Endothelial cell of umbilical vein (primary cell): ENCODE results near the gene UGT1A9. TPM values are rescaled to one million over a fixed set of nuclear protein-coding genes. Genes with fewer than 3 reads are reported as not detected.

Source experiments
- BruUV-seq: library from RNA; stranded (reverse); fragments of 400-500 nt; replicated peaks from 2 replicates; lab custom pipeline; 2021; lab: Mats Ljungman, UMichigan
- CTCF ChIA-PET: fragments of 300-600, 350-600 bp; sonication (Branson Sonifier 250); formaldehyde crosslinking; loops from one replicate; lab custom pipeline; 2021; ENCODE audit warnings: antibody characterized with exemption, inconsistent platforms; lab: Charles Lee
- POLR2A ChIA-PET: fragments of 300-600, 350-600 bp; sonication (Branson Sonifier 250); formaldehyde crosslinking; loops from one replicate; lab custom pipeline; 2021; ENCODE audit warnings: antibody characterized with exemption, inconsistent platforms; lab: Charles Lee
- DNase-seq: peaks from one replicate; pipeline ENCODE4 v3.0.0-alpha.2; 2011; ENCODE audit warnings: low read depth, low spot score
- FAIRE-seq: peaks from 2 replicates; lab custom pipeline; 2011; peaks lifted over from hg19 to GRCh38; lab: Jason Lieb, UNC
- H2AFZ ChIP-seq: 2 replicates; pipeline ENCODE4 v1.6.0; 2012; ENCODE audit warnings: low read depth, low read length, control low read depth, inconsistent platforms
- H3K27ac ChIP-seq: 2 replicates; pipeline ENCODE4 v1.5.1; 2011; ENCODE audit warnings: low read depth, mild to moderate bottlenecking, control low read depth, low read length, moderate library complexity; ENCODE audit not compliant: insufficient read depth
- H3K27me3 ChIP-seq, 2 experiments: 2 replicates each; pipeline versions ENCODE4 v1.6.0 to v1.6.1; 2011; ENCODE audit warnings: low read length in 2 of 2, mixed read lengths in 1 of 2; ENCODE audit not compliant: control insufficient read depth in 2 of 2, insufficient read depth in 2 of 2
- H3K36me3 ChIP-seq, 2 experiments: 2 replicates in 1 of 2; 3 replicates in 1 of 2; pipeline ENCODE4 v1.5.1; 2011; ENCODE audit warnings: low read length in 2 of 2, mild to moderate bottlenecking in 1 of 2, moderate library complexity in 1 of 2; ENCODE audit not compliant: control insufficient read depth in 2 of 2, insufficient read depth in 2 of 2; ENCODE audit errors: extremely low read depth in 1 of 2
- H3K4me1 ChIP-seq: 3 replicates; pipeline ENCODE4 v1.5.1; 2011; ENCODE audit warnings: mild to moderate bottlenecking, low read length; ENCODE audit not compliant: control insufficient read depth, insufficient read depth; ENCODE audit errors: extremely low read depth
- H3K4me2 ChIP-seq: 2 replicates; pipeline ENCODE4 v1.6.1; 2011; ENCODE audit warnings: low read length, control low read depth, mixed read lengths; ENCODE audit not compliant: insufficient read depth
- H3K4me3 ChIP-seq, 3 experiments: fragments of 200-600 bp in 1 of 3; sonication (generic), shearing (Covaris generic) in 1 of 3; replicated peaks in 1 of 3; 2 replicates each; pipeline ENCODE4 v1.5.1; 2011 to 2016; ENCODE audit warnings: control low read depth in 3 of 3, low read length in 3 of 3, mild to moderate bottlenecking in 2 of 3, inconsistent platforms in 1 of 3, low read depth in 1 of 3, moderate library complexity in 1 of 3; ENCODE audit not compliant: insufficient read depth in 1 of 3
- H3K79me2 ChIP-seq: 2 replicates; pipeline ENCODE4 v1.6.0; 2012; ENCODE audit warnings: low read length, inconsistent platforms; ENCODE audit not compliant: control insufficient read depth, insufficient read depth
- H3K9ac ChIP-seq: replicated peaks from 2 replicates; pipeline ENCODE3; 2011; ENCODE audit warnings: low read length, control low read depth; ENCODE audit not compliant: insufficient read depth; ENCODE audit errors: extremely low read depth
- H3K9me1 ChIP-seq: replicated peaks from 3 replicates; pipeline ENCODE4 v1.6.0; 2011; ENCODE audit warnings: mild to moderate bottlenecking, low read length; ENCODE audit not compliant: control insufficient read depth, insufficient read depth; ENCODE audit errors: extremely low read depth
- H3K9me3 ChIP-seq: replicated peaks from 2 replicates; pipeline ENCODE4 v1.5.1; 2012; ENCODE audit warnings: low read length, inconsistent platforms; ENCODE audit not compliant: control insufficient read depth, insufficient read depth
- H4K20me1 ChIP-seq: replicated peaks from 2 replicates; pipeline ENCODE3; 2011; ENCODE audit warnings: mild to moderate bottlenecking, low read length; ENCODE audit not compliant: control insufficient read depth, insufficient read depth; ENCODE audit errors: extremely low read depth
- EZH2 ChIP-seq: IDR thresholded peaks from 2 replicates; pipeline ENCODE4 v1.6.1; 2012; ENCODE audit warnings: borderline replicate concordance, low read depth, mild to moderate bottlenecking, moderate library complexity, low read length, inconsistent platforms; ENCODE audit not compliant: severe bottlenecking
- FOS ChIP-seq: IDR thresholded peaks from 2 replicates; pipeline ENCODE4 v1.6.1; 2011; ENCODE audit warnings: mild to moderate bottlenecking, low read length, moderate library complexity, borderline replicate concordance; ENCODE audit not compliant: insufficient read depth
- GATA2 ChIP-seq: IDR thresholded peaks from 2 replicates; pipeline ENCODE4 v1.7.0; 2011; ENCODE audit warnings: low read depth, mild to moderate bottlenecking, moderate library complexity, mixed read lengths, low read length; ENCODE audit not compliant: insufficient read length, insufficient read depth
- JUN ChIP-seq: IDR thresholded peaks from 2 replicates; pipeline ENCODE4 v1.6.1; 2011; ENCODE audit warnings: borderline replicate concordance, low read depth; ENCODE audit not compliant: insufficient read length, insufficient read depth
- MYC ChIP-seq: IDR thresholded peaks from one replicate; pipeline ENCODE4 v1.6.1; 2011; ENCODE audit warnings: mild to moderate bottlenecking, low read depth, low read length
- POLR2A ChIP-seq: IDR thresholded peaks from 2 replicates; pipeline ENCODE4 v1.6.1; 2012; ENCODE audit warnings: low read depth, mild to moderate bottlenecking, control low read depth, low read length
- POLR2AphosphoS5 ChIP-seq: IDR thresholded peaks from 2 replicates; pipeline ENCODE4 v1.6.1; 2012; ENCODE audit warnings: low read depth, mild to moderate bottlenecking, control low read depth, low read length, moderate library complexity; ENCODE audit not compliant: insufficient read depth
- dilution Hi-C: fragments of 300-500 bp; cut with MboI; formaldehyde crosslinking; loops from one replicate; pipeline ENCODE4 v1.15.0; 2019; ENCODE audit warnings: low sequenced_read_pairs; ENCODE audit not compliant: extremely low pct_ligation_motif_present
- intact Hi-C: fragments of 100-400 bp; cut with micrococcal nuclease; formaldehyde crosslinking; loops from one replicate; pipeline ENCODE4 v1.10.0; 2022
- polyA plus RNA-seq, 4 experiments: library from polyadenylated mRNA; depleted of rRNA in 3 of 4; stranded (reverse) in 3 of 4; unstranded in 1 of 4; fragments of >200 nt; gene quantifications; 2 replicates each; pipeline versions ENCODE4 v1.2.1 to v1.2.3, GENCODE V29; 2011 to 2012; ENCODE audit warnings: missing spikeins in 1 of 4
- total RNA-seq: library from RNA; stranded (reverse); gene quantifications from 2 replicates; pipeline ENCODE4 v1.2.3, GENCODE V29; 2021
- TF ChIP-seq, protein P1 (sequence below), 2 donors: IDR thresholded peaks; 1 replicate in 1 of 2; 2 replicates in 1 of 2; pipeline ENCODE4 v1.5.1; 2011; ENCODE audit warnings: low read length in 2 of 2, mild to moderate bottlenecking in 2 of 2, moderate library complexity in 2 of 2, control low read depth in 1 of 2, inconsistent platforms in 1 of 2, low read depth in 1 of 2; ENCODE audit not compliant: insufficient read depth in 1 of 2; ENCODE audit errors: extremely low read depth in 1 of 2
- TF ChIP-seq, protein P2 (sequence below): IDR thresholded peaks from 2 replicates; pipeline ENCODE4 v1.6.1; 2011; ENCODE audit not compliant: insufficient read depth, insufficient read length

UGT1A9 gene
- total and polyA plus RNA-seq, 2 donors (not counting 3 experiments of a cell fraction or from before 2014, with no cell fraction given): not detected

DNA sequence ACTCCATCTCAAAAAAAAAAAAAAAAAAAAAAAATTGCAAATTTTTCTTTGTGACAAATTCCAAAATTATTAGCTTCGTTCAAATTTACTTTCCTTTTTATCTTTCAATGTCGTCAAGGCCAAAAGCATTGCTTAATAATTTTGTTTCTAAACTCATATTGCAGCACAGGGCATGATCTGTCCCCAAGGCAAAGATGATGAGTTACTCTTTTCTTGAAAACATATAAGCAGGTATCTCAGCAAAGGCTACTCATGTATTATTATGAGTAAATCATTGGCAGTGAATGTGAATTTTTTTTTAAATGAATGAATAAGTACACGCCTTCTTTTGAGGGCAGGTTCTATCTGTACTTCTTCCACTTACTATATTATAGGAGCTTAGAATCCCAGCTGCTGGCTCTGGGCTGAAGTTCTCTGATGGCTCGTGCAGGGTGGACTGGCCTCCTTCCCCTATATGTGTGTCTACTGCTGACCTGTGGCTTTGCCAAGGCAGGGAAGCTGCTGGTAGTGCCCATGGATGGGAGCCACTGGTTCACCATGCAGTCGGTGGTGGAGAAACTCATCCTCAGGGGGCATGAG lies 9.9 kb downstream of the UGT1A9 start, which contains the start of gene UGT1A7:
UGT1A7 (plus strand) TSS at position 381 of the 579 bp plus-strand sequence; CDS start at position 418, 37 bp downstream.
- FAIRE-seq: no peak
- no peak for DNase-seq
- dilution Hi-C loops: no loop called here
- POLR2A ChIA-PET: interaction anchor here (0.6 kb wide), 1 partner anchor 41 kb away, joined by 3 read pairs; no protein-coding TSS in a partner anchor
- Histone ChIP-seq H3K9me3 (no peaks in the 10 kb centered on the region), H3K4me1 (no peaks in the 10 kb centered on the region), H3K36me3 (no peaks in the 10 kb centered on the region), H3K9me1 (no peaks in the 10 kb centered on the region), H3K9ac (no peak within 1 kb of the TSS), H4K20me1 (no peaks in the 10 kb centered on the region), H2AFZ (no peak within 1 kb of the TSS), H3K27me3 (no peaks in the 10 kb centered on the region), H3K4me3 (no peak within 1 kb of the TSS), H3K79me2 (no peaks in the 10 kb centered on the region), H3K4me2 (no peak within 1 kb of the TSS), H3K27ac (no peak within 1 kb of the TSS)
- no peak for TF ChIP-seq POLR2A
- no peak for TF ChIP-seq GATA2
- no peak for TF ChIP-seq MYC
- TF ChIP-seq, protein P1, sequence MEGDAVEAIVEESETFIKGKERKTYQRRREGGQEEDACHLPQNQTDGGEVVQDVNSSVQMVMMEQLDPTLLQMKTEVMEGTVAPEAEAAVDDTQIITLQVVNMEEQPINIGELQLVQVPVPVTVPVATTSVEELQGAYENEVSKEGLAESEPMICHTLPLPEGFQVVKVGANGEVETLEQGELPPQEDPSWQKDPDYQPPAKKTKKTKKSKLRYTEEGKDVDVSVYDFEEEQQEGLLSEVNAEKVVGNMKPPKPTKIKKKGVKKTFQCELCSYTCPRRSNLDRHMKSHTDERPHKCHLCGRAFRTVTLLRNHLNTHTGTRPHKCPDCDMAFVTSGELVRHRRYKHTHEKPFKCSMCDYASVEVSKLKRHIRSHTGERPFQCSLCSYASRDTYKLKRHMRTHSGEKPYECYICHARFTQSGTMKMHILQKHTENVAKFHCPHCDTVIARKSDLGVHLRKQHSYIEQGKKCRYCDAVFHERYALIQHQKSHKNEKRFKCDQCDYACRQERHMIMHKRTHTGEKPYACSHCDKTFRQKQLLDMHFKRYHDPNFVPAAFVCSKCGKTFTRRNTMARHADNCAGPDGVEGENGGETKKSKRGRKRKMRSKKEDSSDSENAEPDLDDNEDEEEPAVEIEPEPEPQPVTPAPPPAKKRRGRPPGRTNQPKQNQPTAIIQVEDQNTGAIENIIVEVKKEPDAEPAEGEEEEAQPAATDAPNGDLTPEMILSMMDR (IDR thresholded peaks at IDR 0.05; ENCODE audit: extremely low read depth in 1 of 2, insufficient read depth in 1 of 2, low read depth in 1 of 2, low read length in 2 of 2): no peak
- TF ChIP-seq FOS: no peak
- TF ChIP-seq, protein P2, sequence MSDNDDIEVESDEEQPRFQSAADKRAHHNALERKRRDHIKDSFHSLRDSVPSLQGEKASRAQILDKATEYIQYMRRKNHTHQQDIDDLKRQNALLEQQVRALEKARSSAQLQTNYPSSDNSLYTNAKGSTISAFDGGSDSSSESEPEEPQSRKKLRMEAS: no peak
- no peak for TF ChIP-seq JUN
- TF ChIP-seq EZH2: no peak
- TF ChIP-seq POLR2AphosphoS5: no peak
- no TSS peak for BruUV-seq
- CTCF ChIA-PET: interaction anchor here (0.6 kb wide), 1 partner anchor 345 kb away, joined by 3 read pairs; no protein-coding TSS in a partner anchor
- intact Hi-C loops: no loop called here
